Stimulated activated CD8-positive, alpha-beta memory T cell treated with anti-CD3 and anti-CD28 coated beads, Interleukin-15, amount 100 ng/mL, for 4 hours (primary cell): ENCODE results near the gene SLC35E3.
"Not testable (repeated sequence)": the region's sequence is repeated elsewhere in the genome, so short reads cannot be mapped to it uniquely, and the experiment has no call there.

ENCODE experiments used
- DNase-seq, 2 donors: peaks; one replicate each; pipeline ENCODE4 v3.0.0-alpha.2; 2020; ENCODE audit warnings: low read depth in 2 of 2

Gene SLC35E3

DNA sequence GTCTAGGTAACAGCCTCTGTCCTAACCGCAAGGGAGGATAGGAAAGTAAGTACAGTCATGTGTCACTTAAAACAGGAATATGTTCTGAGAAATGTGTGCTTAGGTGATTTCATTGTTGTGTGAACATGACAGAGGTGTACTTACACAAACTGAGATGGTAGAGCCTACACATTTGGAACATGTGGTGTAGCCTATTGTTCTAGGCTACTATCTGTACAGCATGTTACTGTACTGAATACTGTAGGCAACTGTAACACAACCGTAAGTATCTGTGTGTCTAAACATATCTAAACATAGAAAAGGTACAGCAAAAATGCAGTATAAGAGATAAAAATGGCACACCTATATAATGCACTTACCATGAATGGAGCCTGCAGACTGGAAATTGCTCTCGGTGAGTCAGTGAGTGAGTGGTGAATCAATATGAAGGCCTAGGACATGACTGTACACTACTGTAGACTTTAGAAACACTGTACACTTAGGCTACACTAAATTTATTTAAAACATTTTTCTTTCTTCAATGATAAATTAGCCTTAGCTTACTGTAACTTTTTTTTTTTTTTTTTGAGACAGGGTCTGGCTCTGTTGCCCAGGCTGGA, 48.8 kb downstream of the SLC35E3 start:
- no peak for DNase-seq

DNA sequence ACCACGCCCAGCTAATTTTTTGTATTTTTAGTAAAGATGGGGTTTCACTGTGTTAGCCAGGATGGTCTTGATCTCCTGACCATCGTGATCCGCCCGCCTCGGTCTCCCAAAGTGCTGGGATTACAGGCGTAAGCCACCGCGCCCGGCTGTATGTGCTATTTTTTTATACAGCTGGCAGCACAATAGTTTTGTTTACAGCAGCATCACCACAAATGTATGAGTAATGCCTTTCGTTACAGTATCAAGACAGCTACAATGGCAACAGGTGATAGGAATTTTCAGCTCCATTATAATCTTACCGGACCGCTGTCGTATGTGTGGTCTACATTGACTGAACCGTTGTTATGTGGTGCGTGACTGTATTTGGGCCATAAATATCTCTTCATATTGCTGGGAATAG, 50.4 kb downstream of the SLC35E3 start:
- DNase-seq, result no peak

DNA sequence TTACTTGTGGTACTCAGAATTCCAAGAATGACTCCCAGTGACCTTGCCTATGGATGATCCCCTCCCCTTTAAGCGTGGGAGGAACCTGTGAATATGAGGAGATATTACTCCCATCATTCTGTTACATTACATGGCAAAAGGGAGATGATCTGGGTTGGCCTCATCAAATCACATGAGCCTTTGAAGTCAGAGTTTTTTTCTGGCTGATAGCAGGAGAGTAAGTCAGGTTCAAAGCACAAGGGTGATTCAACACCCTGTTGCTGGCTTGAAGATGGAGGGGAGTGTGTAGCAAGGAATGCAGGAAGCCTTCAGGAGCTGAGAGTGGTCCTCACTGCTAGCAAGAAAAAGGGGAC, 52.9 kb downstream of the SLC35E3 start:
- no peak for DNase-seq

DNA sequence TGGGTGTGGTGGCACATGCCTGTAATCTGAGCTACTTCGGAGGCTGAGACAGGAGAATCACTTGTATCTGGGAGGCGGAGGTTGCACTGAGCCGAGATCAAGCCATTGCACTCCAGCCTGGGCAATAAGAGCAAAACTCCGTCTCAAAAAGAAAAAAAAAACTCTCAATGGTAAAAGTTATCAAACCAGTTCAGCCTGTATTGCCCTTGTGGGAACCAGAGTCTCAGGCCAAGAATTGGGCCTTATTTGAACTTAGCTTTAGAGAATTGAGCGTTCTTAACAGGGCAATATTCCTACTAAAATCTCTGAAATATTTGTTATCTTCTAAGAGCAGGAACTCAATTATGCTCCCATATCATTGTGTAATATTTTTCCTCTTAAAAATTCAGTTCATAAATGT, 54.3 kb downstream of the SLC35E3 start:
- no peak for DNase-seq

DNA sequence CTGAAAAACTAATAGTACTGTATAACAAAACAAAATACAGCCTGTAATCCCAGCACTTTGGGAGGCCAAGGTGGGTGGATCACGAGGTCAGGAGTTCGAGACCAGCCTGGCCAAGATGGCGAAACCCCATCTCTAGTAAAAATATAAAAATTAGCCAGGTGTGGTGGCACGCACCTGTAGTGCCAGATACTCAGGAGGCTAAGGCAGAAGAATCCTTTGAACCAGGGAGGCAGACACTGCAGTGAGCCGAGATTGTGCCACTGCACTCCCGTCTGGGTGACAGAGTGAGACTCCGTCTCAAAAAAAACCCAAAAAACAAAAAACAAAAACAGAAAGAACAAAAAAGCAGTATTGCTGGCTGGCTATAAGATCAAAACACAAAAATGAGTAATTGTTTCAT, 55.1 kb downstream of the SLC35E3 start:
- not testable (repeated sequence) for DNase-seq

DNA sequence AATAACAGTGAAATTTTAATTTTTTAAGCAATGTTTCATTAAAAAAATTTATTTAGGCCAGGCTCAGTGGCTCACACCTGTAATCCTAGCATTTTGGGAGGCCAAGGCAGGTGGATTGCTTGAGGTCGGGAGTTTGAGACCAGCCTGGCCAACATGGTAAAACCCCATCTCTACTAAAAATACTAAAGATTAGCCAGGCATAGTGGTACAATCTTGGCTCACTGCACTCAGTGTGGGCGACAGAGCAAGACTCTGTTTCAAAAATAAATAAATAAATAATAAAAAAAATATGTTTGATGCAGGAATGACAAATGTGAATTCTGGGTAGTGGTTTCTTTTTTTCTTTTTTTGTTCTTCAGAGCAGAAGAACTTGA, 56.4 kb downstream of the SLC35E3 start:
- not testable (repeated sequence) for DNase-seq

DNA sequence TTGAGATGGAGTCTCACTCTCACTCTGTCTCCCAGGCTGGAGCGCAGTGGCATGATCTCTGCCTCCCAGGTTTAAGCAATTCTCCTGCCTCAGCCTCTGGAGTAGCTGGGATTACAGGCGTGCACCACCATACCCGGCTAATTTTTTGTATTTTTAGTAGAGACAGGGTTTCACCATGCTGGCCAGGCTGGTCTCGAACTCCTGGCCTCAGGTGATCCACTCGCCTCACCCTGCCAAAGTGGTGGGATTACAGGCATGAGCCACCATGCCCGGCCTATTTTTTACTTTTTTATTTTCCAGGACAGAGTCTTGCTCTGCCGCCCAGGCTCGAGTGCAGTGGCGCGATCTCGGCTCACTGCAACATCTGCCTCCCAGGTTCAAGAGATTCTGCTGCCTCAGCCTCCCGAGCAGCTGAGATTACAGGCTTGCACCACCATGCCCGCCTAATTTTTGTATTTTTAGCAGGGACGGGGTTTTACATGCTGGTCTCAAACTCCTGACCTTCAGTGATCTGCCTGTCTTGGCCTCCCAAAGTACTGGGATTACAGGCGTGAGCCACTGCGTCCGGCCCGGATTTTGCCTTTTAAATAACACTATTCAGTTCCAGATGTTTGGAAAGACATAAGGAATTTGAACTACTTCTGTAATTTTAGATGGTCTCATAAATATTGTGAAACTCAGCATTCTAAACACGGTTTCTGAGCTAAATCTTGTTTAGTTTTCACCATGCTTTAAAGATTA, 57.1 kb downstream of the SLC35E3 start:
- not testable (repeated sequence) for DNase-seq

DNA sequence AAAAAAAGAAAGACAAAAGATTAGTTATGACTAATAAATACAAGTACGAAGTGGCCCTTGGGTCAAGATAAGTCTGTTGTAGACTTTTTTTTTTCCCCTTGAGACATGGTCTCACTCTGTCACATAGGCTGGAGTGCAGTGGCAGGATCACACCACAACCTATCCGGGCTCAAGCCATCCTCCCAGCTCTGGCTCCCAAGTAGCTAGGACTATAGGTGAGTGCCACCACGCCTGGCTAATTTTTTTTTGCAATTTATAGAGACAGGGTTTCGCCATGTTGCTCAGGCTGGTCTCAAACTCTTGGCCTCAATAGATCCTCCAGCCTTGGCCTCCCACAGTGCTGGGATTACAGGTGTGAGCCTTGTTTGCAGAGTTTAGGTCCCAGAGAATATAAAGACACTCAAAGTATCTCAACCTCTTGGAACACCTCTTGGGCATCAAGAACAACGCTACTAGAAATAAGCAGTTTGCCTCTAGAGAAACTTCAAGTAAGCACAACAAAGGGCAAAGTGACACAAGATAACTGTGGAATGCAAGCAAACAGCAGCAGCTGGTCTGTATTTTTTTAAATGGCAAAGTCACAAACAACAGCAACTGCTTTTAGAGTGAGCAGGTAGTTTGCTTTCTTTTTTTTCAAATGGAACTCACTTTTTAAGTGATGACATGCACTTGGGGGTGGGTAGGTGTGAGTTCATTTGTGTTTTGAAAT, 58.1 kb downstream of the SLC35E3 start:
- DNase-seq, result no peak

DNA sequence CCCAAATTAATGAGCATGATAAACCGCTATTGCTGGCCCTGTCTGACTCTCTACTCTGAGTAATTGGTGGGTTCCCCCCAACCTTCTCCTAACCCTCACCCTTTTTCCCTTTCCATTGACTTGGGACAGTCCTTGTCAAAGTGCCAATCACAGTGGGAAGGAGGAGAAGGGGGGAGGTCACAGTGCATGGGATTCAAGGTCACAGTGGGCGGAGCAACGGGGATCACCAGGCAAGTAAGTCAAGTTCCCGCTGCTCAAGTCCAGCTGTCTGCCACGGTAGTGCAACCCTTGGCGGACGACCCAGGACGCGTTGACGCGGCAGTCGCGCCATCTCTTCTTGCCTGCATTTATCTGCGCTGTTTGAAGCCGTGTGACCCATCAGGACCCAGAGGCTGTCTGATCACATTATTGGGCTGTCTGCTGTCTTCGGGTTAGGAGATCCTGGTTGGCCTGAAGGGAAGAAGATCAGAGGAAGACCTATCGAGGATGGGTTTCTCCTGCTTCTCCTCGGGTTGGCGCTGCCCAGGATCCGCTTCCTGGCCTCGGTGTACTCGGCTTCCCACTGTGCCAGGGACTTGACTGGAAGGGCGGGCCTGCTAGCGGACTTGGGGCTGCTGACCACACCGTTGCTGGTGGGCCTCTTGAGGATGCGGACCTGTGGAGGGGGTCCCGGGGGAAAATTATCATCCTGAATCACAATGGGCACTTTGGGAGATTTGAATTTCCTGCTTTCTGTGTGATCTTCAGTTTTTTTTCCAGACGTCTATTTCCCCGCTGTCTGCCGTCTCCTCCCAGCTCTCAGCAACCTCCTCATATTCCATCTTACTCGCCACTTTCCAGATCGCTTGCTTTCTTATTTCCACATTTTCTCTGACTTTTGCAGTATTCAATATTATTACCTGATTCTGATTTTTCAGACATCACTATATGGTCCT, 58.9 kb downstream of the SLC35E3 start:
- DNase-seq, result no peak

DNA sequence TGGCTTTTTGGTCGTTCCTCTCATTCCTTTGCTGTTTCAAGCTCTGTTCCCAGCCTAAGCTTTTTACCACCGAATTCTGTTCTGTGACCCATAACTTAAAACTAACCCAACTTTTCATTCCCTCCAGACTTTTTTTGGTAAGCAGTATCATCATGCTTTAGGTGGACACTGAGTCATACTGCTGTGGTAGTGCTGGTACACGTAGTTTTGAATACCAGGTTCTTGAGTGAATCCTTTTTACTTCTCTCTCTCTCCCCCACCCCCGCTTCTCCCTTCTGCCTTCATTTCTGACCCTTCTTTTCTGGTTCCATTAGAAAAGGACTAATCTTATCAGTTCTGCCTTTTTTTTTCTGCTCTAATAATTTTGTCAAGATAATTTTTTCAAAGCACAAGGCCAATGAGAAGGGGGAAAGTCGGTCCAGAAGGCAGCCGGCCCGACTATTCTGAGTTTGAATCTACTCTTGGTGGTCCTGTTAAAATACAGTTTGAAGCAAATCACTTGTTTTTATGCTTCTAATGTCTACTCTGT, 59.7 kb downstream of the SLC35E3 start:
- no peak for DNase-seq

DNA sequence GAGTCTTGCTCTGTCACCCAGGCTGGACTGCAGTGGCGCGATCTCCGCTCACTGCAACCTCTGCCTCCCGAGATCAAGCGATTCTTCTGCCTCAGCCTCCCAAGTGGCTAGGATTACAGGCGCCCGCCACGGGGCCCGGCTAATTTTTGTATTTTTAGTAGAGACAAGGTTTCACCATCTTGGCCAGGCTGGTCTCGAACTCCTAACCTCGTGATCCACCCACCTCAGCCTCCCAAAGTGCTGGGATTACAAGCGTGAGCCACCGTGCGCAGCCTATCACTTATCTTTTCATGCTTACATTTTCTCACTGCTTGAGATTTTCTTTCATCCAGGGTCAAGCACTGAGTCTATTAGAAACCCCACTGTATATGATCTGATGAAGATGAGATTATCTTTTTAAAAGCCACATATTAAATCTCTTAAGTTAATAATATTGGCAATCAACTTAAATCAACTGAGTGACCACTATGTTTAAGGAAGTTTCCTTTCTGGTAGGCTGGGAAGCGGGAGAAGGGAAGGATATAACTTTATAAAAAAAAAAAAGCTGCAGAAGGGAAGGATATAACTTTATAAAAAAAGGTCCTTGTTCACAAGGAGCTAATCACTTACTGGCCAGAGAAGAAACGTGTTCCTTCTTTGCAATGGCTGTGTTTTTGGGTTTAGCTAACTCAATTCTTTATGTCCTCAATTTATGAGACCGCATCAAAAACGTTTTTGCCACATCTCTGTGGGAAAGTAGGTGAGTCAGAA, 60.7 kb downstream of the SLC35E3 start:
- DNase-seq, result no peak

DNA sequence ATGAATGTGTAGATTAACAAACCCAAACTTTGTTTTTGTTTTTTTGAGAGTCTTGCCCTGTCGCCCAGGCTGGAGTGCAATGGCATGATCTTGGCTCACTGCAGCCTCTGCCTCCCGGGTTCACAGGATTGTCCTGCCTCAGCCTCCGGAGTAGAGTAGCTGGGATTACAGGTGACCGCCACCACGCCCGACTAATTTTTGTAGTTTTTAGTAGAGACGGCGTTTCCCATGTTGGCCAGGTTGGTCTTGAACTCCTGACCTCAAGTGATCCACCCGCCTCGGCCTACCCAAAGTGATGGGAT, 61.2 kb downstream of the SLC35E3 start:
- not testable (repeated sequence) for DNase-seq

DNA sequence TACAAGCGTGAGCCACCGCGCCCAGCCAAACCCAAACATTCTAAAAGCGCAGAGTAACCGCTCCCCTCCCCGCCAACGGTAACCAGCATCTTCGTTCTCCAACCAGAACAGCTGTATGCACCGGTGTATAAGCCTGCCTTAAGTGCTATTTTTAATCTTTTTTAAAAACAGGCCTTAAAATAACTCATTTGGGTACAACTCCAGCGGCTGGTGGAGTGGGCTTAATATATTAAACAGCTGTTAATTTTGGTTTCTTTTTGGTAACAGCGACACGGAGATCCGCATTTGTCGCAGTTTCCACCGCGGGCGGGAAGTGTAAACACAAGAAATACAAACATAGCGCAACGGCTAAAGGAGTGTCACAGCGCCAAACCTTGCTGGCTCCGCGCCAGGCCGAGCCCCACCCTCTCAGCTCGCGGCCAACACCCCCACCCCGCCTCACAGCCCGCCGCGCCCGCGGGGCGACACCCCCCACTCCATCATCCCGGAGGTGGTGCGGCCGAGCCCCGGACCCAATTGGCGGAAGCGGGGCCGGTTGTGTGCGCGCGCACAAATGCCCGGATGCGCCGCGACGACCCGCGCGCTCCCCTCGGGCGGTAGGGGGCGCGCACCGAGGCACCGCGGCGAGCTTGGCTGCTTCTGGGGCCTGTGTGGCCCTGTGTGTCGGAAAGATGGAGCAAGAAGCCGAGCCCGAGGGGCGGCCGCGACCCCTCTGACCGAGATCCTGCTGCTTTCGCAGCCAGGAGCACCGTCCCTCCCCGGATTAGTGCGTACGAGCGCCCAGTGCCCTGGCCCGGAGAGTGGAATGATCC, 61.8 kb downstream of the SLC35E3 start, which contains the start of gene MDM2:
Gene MDM2 (plus strand): TSS at position 602 of the 812 bp plus-strand sequence. CDS start 301 bp downstream, outside the sequence.
- DNase-seq, result peak; percentile 88 to 94

DNA sequence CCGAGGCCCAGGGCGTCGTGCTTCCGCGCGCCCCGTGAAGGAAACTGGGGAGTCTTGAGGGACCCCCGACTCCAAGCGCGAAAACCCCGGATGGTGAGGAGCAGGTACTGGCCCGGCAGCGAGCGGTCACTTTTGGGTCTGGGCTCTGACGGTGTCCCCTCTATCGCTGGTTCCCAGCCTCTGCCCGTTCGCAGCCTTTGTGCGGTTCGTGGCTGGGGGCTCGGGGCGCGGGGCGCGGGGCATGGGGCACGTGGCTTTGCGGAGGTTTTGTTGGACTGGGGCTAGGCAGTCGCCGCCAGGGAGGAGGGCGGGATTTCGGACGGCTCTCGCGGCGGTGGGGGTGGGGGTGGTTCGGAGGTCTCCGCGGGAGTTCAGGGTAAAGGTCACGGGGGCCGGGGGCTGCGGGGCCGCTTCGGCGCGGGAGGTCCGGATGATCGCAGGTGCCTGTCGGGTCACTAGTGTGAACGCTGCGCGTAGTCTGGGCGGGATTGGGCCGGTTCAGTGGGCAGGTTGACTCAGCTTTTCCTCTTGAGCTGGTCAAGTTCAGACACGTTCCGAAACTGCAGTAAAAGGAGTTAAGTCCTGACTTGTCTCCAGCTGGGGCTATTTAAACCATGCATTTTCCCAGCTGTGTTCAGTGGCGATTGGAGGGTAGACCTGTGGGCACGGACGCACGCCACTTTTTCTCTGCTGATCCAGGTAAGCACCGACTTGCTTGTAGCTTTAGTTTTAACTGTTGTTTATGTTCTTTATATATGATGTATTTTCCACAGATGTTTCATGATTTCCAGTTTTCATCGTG, 62.6 kb downstream of the SLC35E3 start:
- peak; percentile 36 for DNase-seq

DNA sequence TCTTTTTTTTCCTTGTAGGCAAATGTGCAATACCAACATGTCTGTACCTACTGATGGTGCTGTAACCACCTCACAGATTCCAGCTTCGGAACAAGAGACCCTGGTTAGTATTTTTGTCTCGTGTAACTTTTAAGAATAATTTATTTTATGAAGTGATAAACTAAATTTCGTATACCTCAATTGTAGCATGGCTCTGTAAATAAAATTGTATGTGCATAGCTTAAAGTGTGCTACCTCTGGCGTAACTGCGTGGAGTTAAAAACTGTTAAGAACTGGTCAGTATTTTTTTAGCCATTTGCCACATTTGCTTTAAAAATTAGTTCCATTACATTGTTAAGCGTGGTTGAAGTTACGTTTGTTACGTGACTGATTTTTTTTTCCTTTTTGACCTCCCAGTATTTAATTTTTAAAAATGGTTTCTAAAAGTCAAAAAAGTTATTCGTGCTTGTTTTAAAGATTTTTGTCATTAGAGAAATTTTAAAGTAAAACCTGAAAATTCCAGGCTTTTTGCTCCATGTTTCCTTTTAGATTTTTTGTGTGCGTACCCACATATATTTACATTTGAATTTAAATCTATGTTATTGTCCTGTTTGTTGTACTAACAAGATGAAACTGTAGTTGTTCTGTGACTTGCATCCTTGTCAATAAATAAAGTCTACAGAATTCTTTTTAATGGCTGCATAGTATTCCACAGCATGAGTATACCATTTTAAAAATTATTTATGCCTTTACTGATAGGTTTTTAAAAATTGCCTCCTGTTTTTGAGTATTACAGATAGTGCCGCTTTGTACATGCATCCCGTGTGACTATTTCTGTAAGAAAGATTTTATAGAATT, 63.4 kb downstream of the SLC35E3 start:
- DNase-seq, result no peak

DNA sequence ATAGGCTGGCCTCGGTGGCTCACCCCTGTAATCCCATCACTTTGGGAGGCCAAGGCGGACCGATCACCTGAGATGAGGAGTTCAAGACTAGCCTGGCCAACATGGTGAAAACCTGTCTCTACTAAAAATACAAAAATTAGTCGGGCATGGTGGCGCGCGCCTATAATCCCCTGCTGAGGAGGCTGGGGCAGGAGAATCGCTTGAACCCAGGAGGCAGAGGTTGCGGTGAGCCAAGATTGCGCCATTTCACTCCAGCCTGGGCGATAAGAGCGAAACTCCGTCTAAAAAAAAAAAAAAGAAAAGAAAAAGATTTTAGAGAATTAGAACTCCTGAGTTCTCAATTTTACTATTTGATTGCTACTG, 64.0 kb downstream of the SLC35E3 start:
- not testable (repeated sequence) for DNase-seq

DNA sequence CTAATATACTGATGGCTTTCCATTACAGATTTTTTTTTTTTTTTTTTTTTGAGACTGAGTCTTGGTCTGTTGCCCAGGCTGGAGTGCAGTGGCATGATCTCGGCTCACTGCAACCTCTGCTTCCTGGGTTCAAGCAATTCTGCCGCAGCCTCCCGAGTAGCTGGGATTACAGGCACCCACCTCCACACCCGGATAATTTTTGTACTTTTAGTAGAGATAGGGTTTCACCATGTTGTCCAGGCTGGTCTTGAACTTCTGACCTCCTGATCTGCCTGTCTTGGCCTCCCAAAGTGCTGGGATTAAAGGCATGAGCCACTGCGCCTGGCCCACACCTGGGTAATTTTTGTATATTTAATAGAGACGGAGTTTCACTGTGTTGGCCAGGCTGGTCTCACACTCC, 65.6 kb downstream of the SLC35E3 start:
- not testable (repeated sequence) for DNase-seq

DNA sequence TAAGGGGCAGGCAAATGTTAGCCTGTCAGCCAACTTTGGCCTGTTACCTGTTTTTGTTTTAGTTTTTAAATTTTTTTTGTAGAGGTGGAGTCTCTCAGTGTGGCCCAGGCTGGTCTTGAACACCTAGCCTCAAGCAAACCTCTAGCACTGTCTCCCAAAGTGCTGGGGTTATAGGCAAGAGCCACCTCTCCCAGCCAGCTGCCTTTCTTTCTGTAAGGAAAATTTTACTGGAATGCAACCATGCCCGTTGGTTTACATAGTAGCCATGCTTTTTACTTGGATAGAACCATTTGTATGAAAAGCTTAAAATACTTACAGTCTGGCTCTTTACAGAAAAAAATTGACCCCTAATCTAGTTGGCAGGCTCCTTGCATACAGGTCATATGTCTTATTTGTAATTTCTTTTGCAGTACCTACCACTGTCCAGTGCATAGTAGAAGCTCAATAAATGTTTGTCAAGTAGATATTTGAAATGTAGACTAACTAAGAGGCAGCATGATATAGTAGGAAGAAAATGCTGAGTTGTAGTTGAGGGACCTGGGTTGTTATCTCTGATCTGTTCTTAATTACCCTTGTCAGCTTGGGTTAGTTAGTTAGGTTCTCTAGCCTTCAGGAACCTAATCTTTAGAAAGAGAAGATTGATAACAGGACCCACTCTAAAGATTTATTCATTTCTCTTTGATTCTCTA, 66.7 kb downstream of the SLC35E3 start:
- no peak for DNase-seq
